HG03521 (cell line): Measurements from ENCODE around the gene HLA-DRB5.
"Not testable (repeated sequence)": the region's sequence is repeated elsewhere in the genome, so short reads cannot be mapped to it uniquely, and the experiment has no call there.

Experiments used
- ATAC-seq: cut with Tn5 transposase; IDR thresholded peaks from one replicate; pipeline ENCODE4 v1.9.1; 2021; ENCODE audit warnings: mild to moderate bottlenecking, moderate library complexity; ENCODE audit not compliant: unreplicated experiment

The HLA-DRB5 gene

GRCh38 chr6:32529697-32530430 lies at the start of gene HLA-DRB5:
HLA-DRB5 (minus strand) TSS chr6:32530287; CDS start chr6:32530224, 63 bp downstream.
- ATAC-seq: no peak

GRCh38 chr6:32578962-32579361 lies 48.9 kb upstream of the HLA-DRB5 start:
- ATAC-seq: no peak

GRCh38 chr6:32577493-32577892 lies 47.4 kb upstream of the HLA-DRB5 start:
- not testable (repeated sequence) for ATAC-seq

- no peak for ATAC-seq
These were observed 46.2 kb upstream of the HLA-DRB5 start for GRCh38 chr6:32576250-32576649.

GRCh38 chr6:32570363-32570905 lies 40.3 kb upstream of the HLA-DRB5 start:
- ATAC-seq: no peak

GRCh38 chr6:32568561-32568960 lies 38.5 kb upstream of the HLA-DRB5 start:
- no peak for ATAC-seq

- ATAC-seq: no peak
These were observed 36.9 kb upstream of the HLA-DRB5 start for GRCh38 chr6:32566957-32567356.

- no peak for ATAC-seq
These were observed 35.4 kb upstream of the HLA-DRB5 start for GRCh38 chr6:32565511-32565910.

GRCh38 chr6:32562940-32563339 lies 32.9 kb upstream of the HLA-DRB5 start:
- no peak for ATAC-seq

- no peak for ATAC-seq
These were observed 29.7 kb upstream of the HLA-DRB5 start for GRCh38 chr6:32559747-32560146.

- no peak for ATAC-seq
These were observed 28.5 kb upstream of the HLA-DRB5 start for GRCh38 chr6:32558426-32559057.

- no peak for ATAC-seq
These were observed 24.3 kb upstream of the HLA-DRB5 start for GRCh38 chr6:32554116-32554965.

- no peak for ATAC-seq
These were observed 23.1 kb upstream of the HLA-DRB5 start for GRCh38 chr6:32553037-32553742.

GRCh38 chr6:32551410-32551809 lies 21.3 kb upstream of the HLA-DRB5 start:
- ATAC-seq: no peak

- ATAC-seq: no peak
These were observed 9.8 kb upstream of the HLA-DRB5 start for GRCh38 chr6:32539839-32540238.

GRCh38 chr6:32530431-32530793 lies 325 bp upstream of the HLA-DRB5 start:
- not testable (repeated sequence) for ATAC-seq

- ATAC-seq: no peak
These were observed 7.6 kb downstream of the HLA-DRB5 start for GRCh38 chr6:32522302-32523047.

GRCh38 chr6:32519910-32520258 lies 10.2 kb downstream of the HLA-DRB5 start:
- ATAC-seq: no peak

GRCh38 chr6:32519118-32519909 lies 10.8 kb downstream of the HLA-DRB5 start:
- ATAC-seq: no peak
